Activated CD4-positive, alpha-beta T cell treated with anti-CD3 and anti-CD28 coated beads, Interleukin-2, amount 50 U/mL, for 24 hours (primary cell): Measurements from ENCODE around the gene TSEN34.
"Not testable (repeated sequence)": the region's sequence is repeated elsewhere in the genome, so short reads cannot be mapped to it uniquely, and the experiment has no call there.

Experiments used
- DNase-seq, 2 donors: peaks; one replicate each; pipeline ENCODE4 v3.0.0-alpha.2; 2020; ENCODE audit warnings: low read depth in 1 of 2, low spot score in 1 of 2

Gene TSEN34

GRCh38 chr19:54207983-54208783, 17.1 kb downstream of the TSEN34 start:
- peak; percentile 37 to 41 for DNase-seq

GRCh38 chr19:54208784-54209057, 17.6 kb downstream of the TSEN34 start:
- no peak for DNase-seq

GRCh38 chr19:54209058-54209810, 18.1 kb downstream of the TSEN34 start:
- peak in 1 of 2 donors; percentile 33 for DNase-seq

- DNase-seq: peak in 1 of 2 donors; percentile 33
These were observed 18.8 kb downstream of the TSEN34 start for GRCh38 chr19:54209811-54210494.

- DNase-seq: no peak
These were observed 20.1 kb downstream of the TSEN34 start for GRCh38 chr19:54211235-54211634.

- not testable (repeated sequence) for DNase-seq
These were observed 23.1 kb downstream of the TSEN34 start for GRCh38 chr19:54214217-54214616.

- not testable (repeated sequence) for DNase-seq
These were observed 23.6 kb downstream of the TSEN34 start for GRCh38 chr19:54214734-54215133.

- DNase-seq: no peak
These were observed 25.8 kb downstream of the TSEN34 start for GRCh38 chr19:54216869-54217268.

- DNase-seq: not testable (repeated sequence)
These were observed 26.6 kb downstream of the TSEN34 start for GRCh38 chr19:54217517-54218247.

- DNase-seq: no peak
These were observed 27.2 kb downstream of the TSEN34 start for GRCh38 chr19:54218259-54218658.

- no peak for DNase-seq
These were observed 28.0 kb downstream of the TSEN34 start for GRCh38 chr19:54218960-54219661.

GRCh38 chr19:54219702-54220101, 28.6 kb downstream of the TSEN34 start:
- not testable (repeated sequence) for DNase-seq

- not testable (repeated sequence) for DNase-seq
These were observed 30.8 kb downstream of the TSEN34 start for GRCh38 chr19:54221947-54222346.

- not testable (repeated sequence) for DNase-seq
These were observed 31.6 kb downstream of the TSEN34 start, which contains the start of gene LILRB3 for GRCh38 chr19:54222474-54223276. LILRB3 (minus strand) TSS chr19:54223007; CDS start chr19:54222976, 31 bp downstream.

GRCh38 chr19:54223277-54223936, 32.3 kb downstream of the TSEN34 start:
- DNase-seq: not testable (repeated sequence)

GRCh38 chr19:54223937-54224281, 32.8 kb downstream of the TSEN34 start:
- DNase-seq: not testable (repeated sequence)

GRCh38 chr19:54224619-54225018, 33.5 kb downstream of the TSEN34 start:
- DNase-seq: not testable (repeated sequence)

- DNase-seq: no peak
These were observed 38.0 kb downstream of the TSEN34 start for GRCh38 chr19:54229146-54229545.

- DNase-seq: no peak
These were observed 38.9 kb downstream of the TSEN34 start for GRCh38 chr19:54230031-54230430.
